Inflammatory macrophage treated with lipopolysaccharide for 1 hour (primary cell): ENCODE measurements around the gene KCNG1.
"Not testable (repeated sequence)": the region's sequence is repeated elsewhere in the genome, so short reads cannot be mapped to it uniquely, and the experiment has no call there.

Experiments
- DNase-seq, 2 donors: peaks; one replicate each; pipeline ENCODE4 v3.0.0-alpha.2; 2020 to 2022

Gene KCNG1

GRCh38 chr20:51022803-51023616 is at the start of gene KCNG1:
Gene KCNG1, minus strand, starts transcription at chr20:51023107. Its CDS starts 12,769 bp downstream, at chr20:51010338.
- DNase-seq: peak; percentile 41 to 58

- no peak for DNase-seq
Observed at GRCh38 chr20:51070621-51071020, 47.7 kb upstream of the KCNG1 start.

GRCh38 chr20:51067792-51068191 is 44.9 kb upstream of the KCNG1 start:
- DNase-seq: no peak

GRCh38 chr20:51065615-51066014 is 42.7 kb upstream of the KCNG1 start:
- no peak for DNase-seq

- DNase-seq: no peak
Observed at GRCh38 chr20:51064137-51064536, 41.2 kb upstream of the KCNG1 start.

GRCh38 chr20:51062065-51062464 is 39.2 kb upstream of the KCNG1 start:
- peak in 1 of 2 donors; percentile 5 for DNase-seq

- DNase-seq: no peak
Observed at GRCh38 chr20:51061418-51062045, 38.6 kb upstream of the KCNG1 start.

GRCh38 chr20:51060301-51060700 is 37.4 kb upstream of the KCNG1 start:
- no peak for DNase-seq

- DNase-seq: peak; percentile 2 to 10
Observed at GRCh38 chr20:51059862-51060261, 37.0 kb upstream of the KCNG1 start.

- DNase-seq: no peak
Observed at GRCh38 chr20:51058017-51058416, 35.1 kb upstream of the KCNG1 start.

- DNase-seq: no peak
Observed at GRCh38 chr20:51054233-51054632, 31.3 kb upstream of the KCNG1 start.

GRCh38 chr20:51050531-51051075 is 27.7 kb upstream of the KCNG1 start:
- no peak for DNase-seq

- no peak for DNase-seq
Observed at GRCh38 chr20:51046021-51046985, 23.4 kb upstream of the KCNG1 start.

GRCh38 chr20:51045492-51045891 is 22.6 kb upstream of the KCNG1 start:
- DNase-seq: not testable (repeated sequence)

- DNase-seq: no peak
Observed at GRCh38 chr20:51044796-51045195, 21.9 kb upstream of the KCNG1 start.

- DNase-seq: no peak
Observed at GRCh38 chr20:51043811-51044210, 20.9 kb upstream of the KCNG1 start.

- DNase-seq: no peak
Observed at GRCh38 chr20:51042657-51043247, 19.8 kb upstream of the KCNG1 start.

GRCh38 chr20:51042064-51042463 is 19.2 kb upstream of the KCNG1 start:
- no peak for DNase-seq

GRCh38 chr20:51037532-51038115 is 14.7 kb upstream of the KCNG1 start:
- no peak for DNase-seq

- DNase-seq: no peak
Observed at GRCh38 chr20:51036827-51037531, 14.1 kb upstream of the KCNG1 start.

- DNase-seq: no peak
Observed at GRCh38 chr20:51036226-51036625, 13.3 kb upstream of the KCNG1 start.
